DMS153 treated with DMSO at 0.1 percent for 48 hours (cell line): Measurements from ENCODE around the gene RAB3GAP2.
"Not testable (repeated sequence)": the region's sequence is repeated elsewhere in the genome, so short reads cannot be mapped to it uniquely, and the experiment has no call there.

Experiments
- DNase-seq: peaks from one replicate; lab custom pipeline; 2025; ENCODE audit not compliant: unreplicated experiment; lab: John Stamatoyannopoulos, UW

Gene RAB3GAP2

DNA sequence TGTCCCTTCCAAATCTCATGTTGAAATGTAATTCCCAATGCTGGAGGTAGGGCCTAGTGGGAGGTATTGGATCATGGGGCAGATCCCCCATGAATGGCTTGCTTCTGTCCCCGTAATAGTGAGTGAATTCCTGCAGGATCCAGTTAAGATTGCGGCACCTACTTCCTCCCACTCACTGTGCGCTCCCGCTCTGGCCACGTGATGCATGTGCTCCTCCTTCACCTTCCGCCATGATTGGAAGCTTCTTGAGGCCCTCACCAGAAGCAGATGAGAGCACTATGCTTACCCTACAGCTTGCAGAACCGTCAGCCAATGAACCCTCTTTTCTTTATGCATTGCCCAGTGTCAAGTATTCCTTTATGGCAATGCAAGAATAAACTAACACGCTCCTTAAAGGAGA lies 14.9 kb upstream of the RAB3GAP2 start:
- no peak for DNase-seq

DNA sequence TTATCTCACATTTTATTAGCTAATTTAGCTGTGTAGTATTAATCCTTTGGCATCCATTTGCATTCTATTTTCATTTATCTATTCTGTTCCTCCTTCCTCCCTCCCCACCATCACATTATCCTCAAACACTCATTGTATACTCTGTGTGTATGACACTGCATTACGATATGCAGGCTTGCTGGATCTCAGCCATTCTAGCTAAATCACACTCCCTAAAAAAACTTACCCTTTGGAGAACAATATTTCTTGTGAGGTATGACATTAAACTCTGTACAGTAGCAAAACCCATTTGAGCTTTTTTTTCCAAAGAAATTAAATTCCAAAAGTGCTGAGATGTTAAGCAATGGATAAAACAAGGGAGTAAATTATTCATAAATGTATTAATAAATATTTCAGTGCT lies 11.4 kb upstream of the RAB3GAP2 start:
- DNase-seq = no peak

DNA sequence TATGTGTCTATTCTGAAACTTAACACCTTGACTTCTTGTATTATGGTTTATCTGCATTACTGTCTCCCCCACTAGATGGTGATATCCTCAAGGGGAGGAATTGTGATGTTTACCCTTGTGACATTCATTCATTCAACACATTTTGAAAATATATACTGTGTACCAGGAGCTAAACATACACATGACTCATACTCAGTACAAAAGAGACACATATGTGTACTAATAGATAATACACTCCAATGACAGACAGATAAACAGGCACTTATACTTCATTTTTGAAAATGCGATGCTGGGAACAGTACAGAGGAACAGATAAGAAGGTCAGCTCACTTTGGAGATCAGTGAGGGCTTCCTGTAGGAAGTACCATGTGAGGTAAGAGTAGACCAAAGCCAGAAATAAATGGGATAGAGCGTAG lies 8.9 kb upstream of the RAB3GAP2 start:
- DNase-seq = peak; percentile 20

DNA sequence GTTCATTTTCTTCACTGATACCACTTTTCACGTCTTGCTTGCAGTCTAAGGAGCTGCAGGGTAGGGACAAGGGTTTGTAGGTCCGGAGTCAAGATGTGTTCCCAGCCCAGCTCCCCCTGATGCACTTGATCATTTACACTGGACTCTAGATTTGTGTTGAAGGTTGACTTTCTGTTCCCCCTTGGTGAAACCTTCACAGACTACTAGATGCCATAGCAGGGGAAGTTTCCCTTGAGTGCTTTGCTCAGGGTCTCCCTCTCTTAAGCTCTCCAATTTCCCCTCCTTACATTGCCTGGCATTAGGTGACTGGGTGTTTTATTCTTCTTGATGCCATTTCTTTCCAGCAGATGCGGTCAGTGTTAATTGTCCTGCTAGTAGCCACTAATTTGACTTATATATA lies 8.0 kb upstream of the RAB3GAP2 start:
- no peak for DNase-seq

DNA sequence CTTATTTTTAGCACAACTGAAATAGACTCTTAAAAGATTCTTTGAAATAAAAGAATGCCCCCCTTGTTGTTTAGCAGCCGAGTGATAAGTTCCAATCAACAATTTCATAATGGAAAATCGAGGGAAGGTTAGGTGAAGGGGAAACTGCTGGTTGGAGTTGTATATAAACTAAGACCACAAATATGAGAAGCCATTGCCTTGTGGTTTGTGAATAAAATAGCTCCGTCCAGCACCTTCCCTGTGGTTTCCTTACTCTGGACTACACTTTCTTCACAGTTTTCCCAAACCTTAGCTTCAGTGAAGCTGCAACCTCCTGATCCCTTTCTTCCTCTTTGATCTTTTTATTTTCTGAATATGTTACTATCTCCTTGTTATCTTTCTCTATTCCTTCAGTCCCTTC lies 6.7 kb upstream of the RAB3GAP2 start:
- no peak for DNase-seq

DNA sequence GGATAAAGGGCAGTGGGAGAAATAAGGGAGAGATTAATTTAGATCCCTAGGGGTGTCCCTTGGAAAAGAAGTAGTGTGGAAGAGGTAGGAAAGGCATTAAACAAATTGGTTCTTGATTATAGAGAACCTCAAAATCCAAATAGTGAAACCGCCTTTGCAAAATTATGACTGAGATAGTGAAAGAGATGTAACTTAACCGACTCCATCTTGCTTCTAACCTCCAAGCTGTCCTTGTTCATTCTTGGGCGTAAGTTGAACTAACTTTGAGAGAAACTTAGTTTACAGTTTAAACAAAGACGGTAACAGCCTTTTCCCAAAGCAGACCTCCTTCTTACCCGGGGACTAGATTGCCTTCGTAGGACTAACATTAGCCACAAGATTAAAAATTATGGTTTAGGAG lies 3.2 kb upstream of the RAB3GAP2 start:
- DNase-seq = no peak

DNA sequence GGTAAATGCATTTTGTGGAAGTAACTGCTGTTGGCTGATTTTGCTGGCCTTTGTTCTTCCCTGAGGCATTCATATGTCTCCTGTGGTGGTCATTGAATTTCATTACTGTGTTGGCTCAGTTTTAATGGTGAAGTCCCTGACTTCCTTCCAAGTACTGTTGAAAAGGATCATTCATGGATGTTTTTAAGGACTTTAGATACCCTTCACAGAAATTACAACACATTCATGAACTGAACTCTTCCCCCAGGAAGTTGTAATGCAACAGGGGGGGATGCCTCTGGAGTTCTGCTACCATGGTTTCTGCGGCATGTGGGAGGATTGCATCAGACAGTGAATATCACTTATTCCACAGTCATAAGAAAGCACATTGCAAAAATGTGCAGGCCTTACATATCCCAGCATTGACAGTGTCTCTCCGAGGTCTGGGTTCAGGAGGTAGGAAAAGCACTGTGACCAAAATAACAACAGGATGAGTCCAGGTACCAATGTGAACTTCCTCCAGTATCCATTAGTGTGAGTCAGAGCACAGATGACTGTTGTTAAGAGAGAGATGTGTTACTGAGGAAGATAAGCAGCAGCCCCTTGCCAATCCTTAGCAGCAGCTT lies 2.1 kb upstream of the RAB3GAP2 start:
- no peak for DNase-seq

DNA sequence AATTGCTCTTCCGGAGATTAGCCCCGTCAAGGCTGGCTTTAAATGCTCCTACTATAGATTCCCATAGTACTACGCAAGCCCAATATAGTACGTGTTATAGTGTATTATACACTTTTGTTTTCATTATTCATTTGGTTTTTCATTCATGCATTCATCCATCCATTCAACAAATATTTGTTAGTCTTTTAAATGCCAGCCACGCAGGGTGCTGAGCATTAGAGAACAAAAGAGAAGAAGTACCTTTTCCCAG lies 513 bp upstream of the RAB3GAP2 start:
- no peak for DNase-seq

DNA sequence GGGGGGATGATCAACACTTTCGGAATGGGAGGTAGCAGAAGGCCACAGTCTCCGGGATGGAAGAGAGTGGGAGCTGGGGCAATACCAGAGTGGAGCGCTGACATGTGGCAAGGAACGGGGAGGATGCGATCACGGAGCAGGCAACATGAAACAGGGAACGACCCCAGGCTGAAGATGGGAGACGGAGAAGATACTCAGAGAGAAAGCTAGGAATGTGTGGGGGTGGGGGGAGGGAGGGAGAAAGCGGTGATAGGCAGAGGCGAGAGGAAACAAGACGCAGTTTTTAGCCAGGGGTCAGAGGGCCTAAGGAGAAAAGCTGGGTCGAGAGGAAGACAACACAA lies 577 bp downstream of the RAB3GAP2 start:
- DNase-seq = no peak

DNA sequence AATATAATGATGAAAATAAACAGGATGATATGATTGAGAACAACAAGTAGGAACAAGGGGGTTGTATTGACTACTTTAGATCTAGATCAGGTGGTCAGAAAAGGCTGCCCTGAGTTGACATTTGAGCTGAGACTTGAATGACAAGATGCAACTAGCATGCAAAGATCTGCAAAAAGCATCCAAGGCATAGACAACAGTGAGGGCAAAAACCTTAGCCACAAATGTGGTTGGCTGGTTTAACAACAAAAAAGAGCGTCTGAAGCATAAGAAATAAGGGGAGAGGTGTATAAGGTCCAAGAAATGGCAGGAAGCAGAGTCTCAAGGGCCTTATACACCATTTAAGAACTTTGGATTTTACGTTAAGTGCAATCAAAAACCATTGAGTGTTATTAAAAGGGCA lies 3.2 kb downstream of the RAB3GAP2 start:
- DNase-seq = no peak

DNA sequence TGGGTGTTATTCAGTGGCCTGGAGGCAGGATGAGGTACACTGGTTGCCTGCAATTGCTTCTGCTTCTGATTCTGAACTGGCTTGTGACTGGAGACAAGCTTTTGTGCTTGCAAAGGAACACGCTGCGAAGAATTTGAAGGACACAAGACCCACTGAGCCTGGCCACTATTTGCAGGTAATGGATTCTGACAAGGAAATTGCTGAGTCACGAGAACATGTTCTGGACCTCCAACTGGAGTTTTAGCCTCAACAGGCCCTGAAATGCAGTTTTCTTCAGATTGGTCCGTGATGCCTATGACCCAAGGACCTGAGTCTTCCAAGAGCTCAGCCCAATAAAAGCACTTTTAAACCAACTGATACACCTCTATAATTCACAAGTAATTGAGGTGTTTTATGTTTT lies 4.6 kb downstream of the RAB3GAP2 start:
- DNase-seq = no peak

DNA sequence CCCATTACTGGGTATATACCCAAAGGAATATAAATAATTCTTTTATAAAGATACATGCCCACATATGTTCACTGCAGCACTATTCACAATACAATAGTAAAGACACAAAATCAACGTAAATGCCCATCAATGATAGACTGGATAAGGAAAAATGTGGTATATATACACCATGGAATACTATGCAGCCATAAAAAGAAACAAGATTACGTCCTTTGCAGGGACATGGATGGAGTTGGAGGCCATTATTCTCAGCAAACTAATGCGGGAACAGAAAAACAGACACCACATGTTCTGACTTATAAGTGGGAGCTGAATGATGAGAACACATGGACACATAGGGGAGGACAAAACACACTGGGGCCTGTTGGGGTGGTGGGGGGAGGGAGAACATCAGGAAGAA lies 12.0 kb downstream of the RAB3GAP2 start:
- DNase-seq = not testable (repeated sequence)

DNA sequence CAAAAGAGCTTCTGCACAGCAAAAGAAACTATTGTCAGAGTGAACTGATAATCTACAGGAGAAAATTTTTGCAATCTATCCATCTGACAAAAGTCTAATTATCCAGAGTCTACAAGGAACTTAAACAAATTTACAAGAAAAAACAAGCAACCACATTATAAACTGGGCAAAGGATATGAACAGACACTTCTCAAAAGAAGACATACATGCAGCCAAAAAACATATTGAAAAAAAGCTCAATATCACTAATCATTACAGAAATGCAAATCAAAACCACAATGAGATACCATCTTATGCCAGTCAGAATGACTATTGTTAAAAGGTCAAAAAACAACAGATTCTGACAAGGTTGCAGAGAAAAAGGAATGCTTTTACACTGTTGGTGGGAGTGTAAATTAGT lies 12.5 kb downstream of the RAB3GAP2 start:
- not testable (repeated sequence) for DNase-seq

DNA sequence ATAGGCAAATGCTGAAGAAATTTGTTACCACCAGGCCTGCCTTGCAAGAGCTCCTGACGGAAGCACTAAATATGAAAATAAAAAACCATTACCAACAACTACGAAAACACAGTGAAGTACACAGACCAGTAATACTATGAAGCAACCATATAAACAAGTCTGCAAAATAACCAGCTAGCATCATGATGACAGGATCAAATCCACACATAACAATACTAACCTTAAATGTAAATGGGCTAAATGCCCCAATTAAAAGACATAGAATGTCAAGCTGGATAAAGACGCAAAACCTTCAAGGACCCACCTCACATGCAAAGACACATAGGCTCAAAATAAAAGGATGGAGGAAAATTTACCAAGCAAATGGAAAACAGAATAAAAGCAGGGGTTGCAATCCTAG lies 16.1 kb downstream of the RAB3GAP2 start:
- DNase-seq = not testable (repeated sequence)

DNA sequence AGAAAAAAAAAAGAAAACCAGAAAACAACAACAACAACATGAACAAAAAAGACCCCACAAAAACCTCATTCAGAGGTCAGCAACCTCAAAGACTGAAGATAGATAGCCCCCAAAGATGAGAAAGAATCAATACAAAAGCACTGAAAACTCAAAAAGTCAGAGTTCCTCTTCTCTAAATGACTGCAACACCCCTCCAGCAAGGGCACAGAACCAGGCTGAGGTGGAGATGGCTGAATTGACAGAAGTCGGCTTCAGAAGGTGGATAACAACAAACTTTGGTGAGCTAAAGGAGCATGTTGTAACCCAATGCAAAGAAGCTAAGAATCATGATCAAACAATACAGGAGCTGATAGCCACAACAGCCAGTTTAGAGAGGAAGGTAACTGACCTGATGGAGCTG lies 17.0 kb downstream of the RAB3GAP2 start:
- DNase-seq = no peak

DNA sequence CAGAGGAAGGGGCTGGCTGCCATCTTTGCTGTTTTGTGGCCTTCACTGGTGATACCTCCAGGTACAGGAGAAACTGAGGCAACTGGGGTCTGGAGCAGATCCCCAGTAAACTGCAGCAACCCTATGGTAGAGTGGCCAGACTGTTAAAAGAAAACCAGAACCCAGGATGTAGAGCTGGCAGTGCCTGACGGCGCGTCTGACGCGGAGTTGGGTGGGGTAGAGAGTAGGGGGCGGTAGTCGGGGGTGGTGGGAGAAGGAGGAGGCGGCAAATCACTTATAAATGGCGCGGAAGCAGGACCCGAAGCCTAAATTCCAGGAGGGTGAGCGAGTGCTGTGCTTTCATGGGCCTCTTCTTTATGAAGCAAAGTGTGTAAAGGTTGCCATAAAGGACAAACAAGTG lies 19.0 kb downstream of the RAB3GAP2 start:
- DNase-seq = not testable (repeated sequence)

DNA sequence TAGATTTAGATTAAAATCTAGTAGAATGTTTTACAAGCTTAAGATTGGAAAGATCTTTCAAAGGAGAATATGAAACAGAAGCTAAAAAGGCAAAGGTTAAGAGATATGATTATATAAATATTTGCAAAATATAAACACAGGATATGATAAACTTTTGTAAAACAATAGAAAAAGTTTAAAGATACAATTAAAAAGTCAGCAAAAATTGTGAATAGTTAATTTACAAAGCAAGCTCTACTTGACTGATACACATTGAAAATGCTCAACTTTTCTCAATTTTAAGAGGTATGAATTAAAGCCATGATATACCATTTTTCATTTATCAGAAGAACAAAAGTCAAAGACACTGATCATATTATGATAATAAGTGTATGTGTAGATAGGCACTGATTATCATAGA lies 21.0 kb downstream of the RAB3GAP2 start:
- no peak for DNase-seq

DNA sequence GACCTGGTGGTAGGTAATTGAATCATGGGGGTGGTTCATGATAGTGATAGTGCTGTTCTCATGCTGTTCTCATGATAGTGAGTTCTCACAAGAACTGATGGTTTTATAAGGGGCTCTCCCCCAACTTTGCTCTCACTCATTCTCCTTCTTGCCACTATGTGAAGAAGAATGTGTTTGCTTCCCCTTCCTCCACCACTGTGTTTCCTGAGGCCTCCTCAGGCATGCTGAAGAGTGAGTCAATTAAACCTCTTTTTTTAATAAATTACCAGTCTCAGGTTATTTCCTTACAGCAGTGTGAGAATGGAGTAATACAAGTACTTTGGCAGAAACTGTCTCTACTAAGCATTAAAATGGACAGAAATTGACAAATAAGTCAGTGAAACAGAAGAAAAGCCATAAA lies 21.6 kb downstream of the RAB3GAP2 start:
- DNase-seq = no peak

DNA sequence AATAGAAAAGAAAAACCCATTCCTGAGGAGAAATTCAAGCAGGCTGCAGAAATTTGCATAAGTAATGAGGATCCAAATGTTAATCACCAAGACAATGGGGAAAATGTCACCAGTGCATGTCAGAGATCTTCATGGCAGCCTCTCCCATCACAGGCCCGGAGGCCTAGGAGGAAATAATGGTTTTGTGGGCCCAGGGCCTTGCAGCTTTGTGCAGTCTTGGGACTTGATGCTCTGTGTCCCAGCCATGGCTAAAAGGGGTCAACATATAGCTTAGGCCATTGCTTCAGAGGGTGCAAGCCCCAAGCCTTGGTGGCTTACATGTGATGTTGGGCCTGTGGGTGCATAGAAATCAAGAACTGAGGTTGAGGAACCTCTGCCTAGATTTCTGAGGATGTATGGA lies 22.7 kb downstream of the RAB3GAP2 start:
- no peak for DNase-seq

DNA sequence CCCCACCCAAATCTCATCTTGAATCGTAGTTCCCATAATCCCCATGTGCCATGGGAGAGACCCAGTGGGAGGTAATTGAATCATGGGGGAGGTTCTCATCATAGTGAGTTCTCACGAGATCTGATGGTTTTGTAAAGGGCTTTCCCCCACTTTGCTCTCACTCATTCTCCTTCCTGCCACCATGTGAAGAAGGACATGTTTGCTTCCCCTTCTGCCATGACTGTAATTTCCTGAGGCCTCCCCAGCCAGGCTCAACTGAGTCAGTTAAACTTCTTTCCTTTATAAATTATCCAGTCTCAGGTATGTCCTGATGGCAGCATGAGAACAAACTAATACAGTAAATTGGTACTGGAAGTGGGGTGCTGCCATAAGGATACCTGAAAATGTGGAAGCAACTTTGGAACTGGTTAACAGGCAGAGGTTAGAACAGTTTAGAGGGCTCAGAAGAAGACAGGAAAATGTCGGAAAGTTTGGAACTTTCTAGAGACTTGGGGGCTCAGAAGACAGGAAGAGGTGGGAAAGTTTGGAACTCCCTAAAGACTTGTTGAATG lies 23.5 kb downstream of the RAB3GAP2 start:
- DNase-seq = not testable (repeated sequence)

DNA sequence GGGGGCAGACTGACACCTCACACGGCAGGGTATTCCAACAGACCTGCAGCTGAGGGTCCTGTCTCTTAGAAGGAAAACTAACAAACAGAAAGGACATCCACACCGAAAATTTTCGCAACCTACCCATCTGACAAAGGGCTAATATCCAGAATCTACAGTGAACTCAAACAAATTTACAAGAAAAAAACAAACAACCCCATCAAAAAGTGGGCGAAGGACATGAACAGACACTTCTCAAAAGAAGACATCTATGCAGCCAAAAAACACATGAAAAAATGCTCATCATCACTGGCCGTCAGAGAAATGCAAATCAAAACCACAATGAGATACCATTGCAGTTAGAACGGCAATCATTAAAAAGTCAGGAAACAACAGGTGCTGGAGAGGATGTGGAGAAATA lies 26.4 kb downstream of the RAB3GAP2 start:
- DNase-seq = not testable (repeated sequence)

DNA sequence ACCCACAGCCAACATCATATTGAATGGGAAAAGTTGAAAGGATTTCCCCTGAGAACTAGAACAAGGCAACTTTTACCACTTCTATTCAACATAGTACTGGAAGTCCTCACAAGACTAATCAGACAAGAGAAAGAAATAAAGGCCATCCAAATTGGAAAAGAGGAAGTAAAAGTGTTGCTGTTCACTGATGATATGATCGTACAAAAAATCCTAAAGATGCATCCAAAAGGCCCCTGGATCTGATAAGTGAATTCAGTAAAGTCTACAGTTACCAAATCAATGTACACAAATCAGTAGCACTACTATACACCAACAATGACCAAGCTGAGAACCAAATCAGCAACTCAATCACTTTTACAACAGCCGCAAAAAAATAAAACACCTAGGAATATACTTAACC lies 28.3 kb downstream of the RAB3GAP2 start:
- no peak for DNase-seq

DNA sequence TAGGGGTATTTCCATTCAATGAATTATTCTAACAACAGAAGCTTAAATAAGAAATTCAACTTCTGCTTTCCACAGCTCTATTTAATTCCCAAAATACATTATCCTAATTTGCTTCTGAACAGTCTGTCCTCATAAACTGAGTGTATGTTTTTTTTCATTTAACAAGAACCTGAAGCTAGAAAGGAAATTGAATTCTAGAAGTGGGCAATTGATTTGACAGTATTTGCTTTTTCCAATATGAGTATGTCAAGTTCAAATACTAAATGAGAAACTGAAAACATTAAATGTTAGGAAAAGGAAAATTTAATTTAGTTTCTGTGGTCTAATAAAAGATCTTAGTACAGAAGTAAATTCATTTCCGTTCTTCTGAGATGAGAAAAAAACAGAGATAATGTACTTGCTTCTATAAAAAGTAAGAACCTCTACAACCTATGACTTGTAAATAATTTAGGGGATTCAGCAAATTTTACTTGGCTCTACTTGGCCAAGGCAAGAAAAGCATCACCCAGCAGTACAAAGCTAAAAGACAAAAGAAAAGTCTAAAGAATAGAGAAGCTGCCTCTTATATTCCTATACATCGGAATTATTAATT lies 31.1 kb downstream of the RAB3GAP2 start:
- no peak for DNase-seq
